SK-N-SH treated with all-trans-retinoic acid at 6 μM for 48 hours (cell line): Measurements from ENCODE around the gene ADH7.

Source experiments
- ATAC-seq: fragments of 200-7000 bp; cut with Tn5 transposase; 3 replicates; pipeline ENCODE4 v1.9.1; 2020; ENCODE audit warnings: mild to moderate bottlenecking, moderate library complexity
- ARNTL ChIP-seq: fragments of 450-650 bp; formaldehyde crosslinking; IDR thresholded peaks from 2 replicates; pipeline ENCODE4 v1.5.0; 2020; ENCODE audit warnings: low read depth, mild to moderate bottlenecking, moderate library complexity, borderline replicate concordance
- CSDC2 ChIP-seq: fragments of 250-450 bp; sonication (Bioruptor Pico); IDR thresholded peaks from 2 replicates; pipeline ENCODE4 v1.5.0; 2020; ENCODE audit warnings: mild to moderate bottlenecking, moderate library complexity
- GLIS3 ChIP-seq: fragments of 250-450 bp; sonication (Bioruptor Pico); IDR thresholded peaks from 2 replicates; pipeline ENCODE4 v1.5.0; 2020; ENCODE audit warnings: mild to moderate bottlenecking, moderate library complexity
- ISL1 ChIP-seq: fragments of 250-450 bp; sonication (Bioruptor Pico); IDR thresholded peaks from 2 replicates; pipeline ENCODE4 v2.1.2; 2022; ENCODE audit warnings: mild to moderate bottlenecking, moderate library complexity
- OSR1 ChIP-seq: fragments of 250-450 bp; sonication (Bioruptor Pico); IDR thresholded peaks from 2 replicates; pipeline ENCODE4 v1.8.0; 2022; ENCODE audit warnings: moderate library complexity, mild to moderate bottlenecking, inconsistent platforms
- PPARA ChIP-seq: fragments of 250-450 bp; sonication (Bioruptor Pico); IDR thresholded peaks from 2 replicates; pipeline ENCODE4 v1.5.0; 2020; ENCODE audit warnings: mild to moderate bottlenecking, borderline replicate concordance
- TCF4 ChIP-seq: fragments of 250-450 bp; sonication (Bioruptor Pico); IDR thresholded peaks from 2 replicates; pipeline ENCODE4 v1.8.0; 2021; ENCODE audit warnings: mild to moderate bottlenecking, moderate library complexity, borderline replicate concordance
- TOX ChIP-seq: fragments of 250-450 bp; sonication (Bioruptor Pico); IDR thresholded peaks from 2 replicates; pipeline ENCODE4 v1.8.0; 2021; ENCODE audit warnings: mild to moderate bottlenecking, moderate library complexity, borderline replicate concordance
- ZC3H10 ChIP-seq: fragments of 250-450 bp; sonication (Bioruptor Pico); IDR thresholded peaks from 2 replicates; pipeline ENCODE4 v1.5.1; 2021; ENCODE audit warnings: mild to moderate bottlenecking, moderate library complexity
- ZFP3 ChIP-seq: fragments of 250-450 bp; sonication (Bioruptor Pico); IDR thresholded peaks from 2 replicates; pipeline ENCODE4 v1.5.0; 2020; ENCODE audit warnings: mild to moderate bottlenecking, moderate library complexity
- ZNF565 ChIP-seq: fragments of 450-650 bp; formaldehyde crosslinking; conservative IDR thresholded peaks from 2 replicates; pipeline ENCODE4 v1.5.0; 2020; ENCODE audit warnings: low read depth, mild to moderate bottlenecking, moderate library complexity
- ZNF70 ChIP-seq: fragments of 450-650 bp; formaldehyde crosslinking; IDR thresholded peaks from 2 replicates; pipeline ENCODE4 v1.5.0; 2020; ENCODE audit warnings: mild to moderate bottlenecking, moderate library complexity
- ZNF8 ChIP-seq: fragments of 450-650 bp; formaldehyde crosslinking; IDR thresholded peaks from 2 replicates; pipeline ENCODE4 v1.5.0; 2020; ENCODE audit warnings: mild to moderate bottlenecking, moderate library complexity
- TF ChIP-seq, protein P1 (sequence below): fragments of 250-450 bp; sonication (Bioruptor Pico); IDR thresholded peaks from 2 replicates; pipeline ENCODE4 v1.8.0; 2020; ENCODE audit warnings: mild to moderate bottlenecking, moderate library complexity, borderline replicate concordance
- TF ChIP-seq, protein P2 (sequence below): fragments of 250-450 bp; sonication (Bioruptor Pico); IDR thresholded peaks from 2 replicates; pipeline ENCODE4 v1.5.1; 2021; ENCODE audit warnings: mild to moderate bottlenecking, moderate library complexity
- TF ChIP-seq, protein P3 (sequence below): fragments of 250-450 bp; sonication (Bioruptor Pico); IDR thresholded peaks from 2 replicates; pipeline ENCODE4 v1.5.1; 2020; ENCODE audit warnings: low read depth, mild to moderate bottlenecking, moderate library complexity
- TF ChIP-seq, protein P4 (sequence below): fragments of 250-450 bp; sonication (Bioruptor Pico); IDR thresholded peaks from 2 replicates; pipeline ENCODE4 v1.5.0; 2020; ENCODE audit warnings: mild to moderate bottlenecking, moderate library complexity
- TF ChIP-seq, protein P5 (sequence below): fragments of 250-450 bp; sonication (Bioruptor Pico); IDR thresholded peaks from 2 replicates; pipeline ENCODE4 v1.8.0; 2021; ENCODE audit warnings: low read depth, mild to moderate bottlenecking, moderate library complexity, borderline replicate concordance

Gene ADH7

DNA sequence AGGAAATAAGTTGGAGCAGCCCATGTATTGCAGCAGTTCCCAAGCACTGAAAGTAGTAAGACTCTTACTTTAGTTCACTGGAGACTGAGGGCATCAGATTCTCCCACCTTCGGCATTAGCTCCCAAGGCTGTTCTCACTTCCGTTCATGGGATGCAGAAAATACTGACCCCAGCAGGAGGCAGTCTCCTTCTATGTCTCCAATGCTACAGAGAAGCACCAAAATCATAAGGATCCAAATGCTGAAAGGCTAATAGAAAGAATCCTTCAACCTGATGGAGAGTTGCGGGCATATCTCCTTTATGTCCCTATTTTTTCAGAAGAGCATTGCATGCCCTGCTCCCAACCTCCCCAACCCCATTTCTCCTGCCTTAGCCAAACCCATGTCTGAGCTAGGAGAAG is 32.4 kb downstream of the ADH7 start (continued):
- TF ChIP-seq, protein P1, sequence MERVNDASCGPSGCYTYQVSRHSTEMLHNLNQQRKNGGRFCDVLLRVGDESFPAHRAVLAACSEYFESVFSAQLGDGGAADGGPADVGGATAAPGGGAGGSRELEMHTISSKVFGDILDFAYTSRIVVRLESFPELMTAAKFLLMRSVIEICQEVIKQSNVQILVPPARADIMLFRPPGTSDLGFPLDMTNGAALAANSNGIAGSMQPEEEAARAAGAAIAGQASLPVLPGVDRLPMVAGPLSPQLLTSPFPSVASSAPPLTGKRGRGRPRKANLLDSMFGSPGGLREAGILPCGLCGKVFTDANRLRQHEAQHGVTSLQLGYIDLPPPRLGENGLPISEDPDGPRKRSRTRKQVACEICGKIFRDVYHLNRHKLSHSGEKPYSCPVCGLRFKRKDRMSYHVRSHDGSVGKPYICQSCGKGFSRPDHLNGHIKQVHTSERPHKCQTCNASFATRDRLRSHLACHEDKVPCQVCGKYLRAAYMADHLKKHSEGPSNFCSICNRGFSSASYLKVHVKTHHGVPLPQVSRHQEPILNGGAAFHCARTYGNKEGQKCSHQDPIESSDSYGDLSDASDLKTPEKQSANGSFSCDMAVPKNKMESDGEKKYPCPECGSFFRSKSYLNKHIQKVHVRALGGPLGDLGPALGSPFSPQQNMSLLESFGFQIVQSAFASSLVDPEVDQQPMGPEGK (CRISPR knock-in tag): no peak

DNA sequence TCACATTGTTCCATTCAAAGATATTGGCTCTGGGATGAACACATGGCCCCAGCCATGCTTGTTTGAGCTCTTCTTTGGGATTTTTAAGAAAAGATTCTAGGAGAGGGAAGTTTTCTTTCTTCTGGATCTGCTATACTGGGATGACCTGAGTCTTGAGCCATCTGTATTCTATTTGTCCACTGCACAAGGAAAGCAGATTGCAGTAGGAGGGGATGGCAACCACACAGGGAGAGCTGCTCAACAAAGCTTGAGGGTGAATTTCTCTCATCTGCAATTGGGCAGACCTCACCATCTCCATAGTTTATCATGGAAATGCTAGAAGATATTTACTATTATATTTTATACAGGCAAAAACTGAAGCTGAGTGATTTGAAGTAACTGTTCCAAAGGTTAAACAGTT is 34.3 kb downstream of the ADH7 start:
- ATAC-seq: no peak
- TF ChIP-seq, protein P2, sequence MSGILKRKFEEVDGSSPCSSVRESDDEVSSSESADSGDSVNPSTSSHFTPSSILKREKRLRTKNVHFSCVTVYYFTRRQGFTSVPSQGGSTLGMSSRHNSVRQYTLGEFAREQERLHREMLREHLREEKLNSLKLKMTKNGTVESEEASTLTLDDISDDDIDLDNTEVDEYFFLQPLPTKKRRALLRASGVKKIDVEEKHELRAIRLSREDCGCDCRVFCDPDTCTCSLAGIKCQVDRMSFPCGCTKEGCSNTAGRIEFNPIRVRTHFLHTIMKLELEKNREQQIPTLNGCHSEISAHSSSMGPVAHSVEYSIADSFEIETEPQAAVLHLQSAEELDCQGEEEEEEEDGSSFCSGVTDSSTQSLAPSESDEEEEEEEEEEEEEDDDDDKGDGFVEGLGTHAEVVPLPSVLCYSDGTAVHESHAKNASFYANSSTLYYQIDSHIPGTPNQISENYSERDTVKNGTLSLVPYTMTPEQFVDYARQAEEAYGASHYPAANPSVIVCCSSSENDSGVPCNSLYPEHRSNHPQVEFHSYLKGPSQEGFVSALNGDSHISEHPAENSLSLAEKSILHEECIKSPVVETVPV (CRISPR knock-in tag): no peak
- TF ChIP-seq, protein P3, sequence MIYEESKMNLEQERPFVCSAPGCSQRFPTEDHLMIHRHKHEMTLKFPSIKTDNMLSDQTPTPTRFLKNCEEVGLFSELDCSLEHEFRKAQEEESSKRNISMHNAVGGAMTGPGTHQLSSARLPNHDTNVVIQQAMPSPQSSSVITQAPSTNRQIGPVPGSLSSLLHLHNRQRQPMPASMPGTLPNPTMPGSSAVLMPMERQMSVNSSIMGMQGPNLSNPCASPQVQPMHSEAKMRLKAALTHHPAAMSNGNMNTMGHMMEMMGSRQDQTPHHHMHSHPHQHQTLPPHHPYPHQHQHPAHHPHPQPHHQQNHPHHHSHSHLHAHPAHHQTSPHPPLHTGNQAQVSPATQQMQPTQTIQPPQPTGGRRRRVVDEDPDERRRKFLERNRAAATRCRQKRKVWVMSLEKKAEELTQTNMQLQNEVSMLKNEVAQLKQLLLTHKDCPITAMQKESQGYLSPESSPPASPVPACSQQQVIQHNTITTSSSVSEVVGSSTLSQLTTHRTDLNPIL (CRISPR knock-in tag): no peak
- TF ChIP-seq TCF4 (CRISPR knock-in tag) (no peak), OSR1 (no peak), ZNF565 (no peak), PPARA (CRISPR knock-in tag) (no peak), ISL1 (CRISPR knock-in tag) (no peak), ZFP3 (no peak), ZC3H10 (CRISPR knock-in tag) (no peak), ZNF8 (CRISPR knock-in tag) (no peak), TOX (no peak), ZNF70 (CRISPR knock-in tag) (no peak), CSDC2 (CRISPR knock-in tag) (no peak), GLIS3 (CRISPR knock-in tag) (no peak), ARNTL (CRISPR knock-in tag) (no peak)
- TF ChIP-seq, protein P1 (CRISPR knock-in tag): no peak
- TF ChIP-seq, protein P4, sequence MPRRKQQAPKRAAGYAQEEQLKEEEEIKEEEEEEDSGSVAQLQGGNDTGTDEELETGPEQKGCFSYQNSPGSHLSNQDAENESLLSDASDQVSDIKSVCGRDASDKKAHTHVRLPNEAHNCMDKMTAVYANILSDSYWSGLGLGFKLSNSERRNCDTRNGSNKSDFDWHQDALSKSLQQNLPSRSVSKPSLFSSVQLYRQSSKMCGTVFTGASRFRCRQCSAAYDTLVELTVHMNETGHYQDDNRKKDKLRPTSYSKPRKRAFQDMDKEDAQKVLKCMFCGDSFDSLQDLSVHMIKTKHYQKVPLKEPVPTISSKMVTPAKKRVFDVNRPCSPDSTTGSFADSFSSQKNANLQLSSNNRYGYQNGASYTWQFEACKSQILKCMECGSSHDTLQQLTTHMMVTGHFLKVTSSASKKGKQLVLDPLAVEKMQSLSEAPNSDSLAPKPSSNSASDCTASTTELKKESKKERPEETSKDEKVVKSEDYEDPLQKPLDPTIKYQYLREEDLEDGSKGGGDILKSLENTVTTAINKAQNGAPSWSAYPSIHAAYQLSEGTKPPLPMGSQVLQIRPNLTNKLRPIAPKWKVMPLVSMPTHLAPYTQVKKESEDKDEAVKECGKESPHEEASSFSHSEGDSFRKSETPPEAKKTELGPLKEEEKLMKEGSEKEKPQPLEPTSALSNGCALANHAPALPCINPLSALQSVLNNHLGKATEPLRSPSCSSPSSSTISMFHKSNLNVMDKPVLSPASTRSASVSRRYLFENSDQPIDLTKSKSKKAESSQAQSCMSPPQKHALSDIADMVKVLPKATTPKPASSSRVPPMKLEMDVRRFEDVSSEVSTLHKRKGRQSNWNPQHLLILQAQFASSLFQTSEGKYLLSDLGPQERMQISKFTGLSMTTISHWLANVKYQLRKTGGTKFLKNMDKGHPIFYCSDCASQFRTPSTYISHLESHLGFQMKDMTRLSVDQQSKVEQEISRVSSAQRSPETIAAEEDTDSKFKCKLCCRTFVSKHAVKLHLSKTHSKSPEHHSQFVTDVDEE (CRISPR knock-in tag): no peak
- TF ChIP-seq, protein P5, sequence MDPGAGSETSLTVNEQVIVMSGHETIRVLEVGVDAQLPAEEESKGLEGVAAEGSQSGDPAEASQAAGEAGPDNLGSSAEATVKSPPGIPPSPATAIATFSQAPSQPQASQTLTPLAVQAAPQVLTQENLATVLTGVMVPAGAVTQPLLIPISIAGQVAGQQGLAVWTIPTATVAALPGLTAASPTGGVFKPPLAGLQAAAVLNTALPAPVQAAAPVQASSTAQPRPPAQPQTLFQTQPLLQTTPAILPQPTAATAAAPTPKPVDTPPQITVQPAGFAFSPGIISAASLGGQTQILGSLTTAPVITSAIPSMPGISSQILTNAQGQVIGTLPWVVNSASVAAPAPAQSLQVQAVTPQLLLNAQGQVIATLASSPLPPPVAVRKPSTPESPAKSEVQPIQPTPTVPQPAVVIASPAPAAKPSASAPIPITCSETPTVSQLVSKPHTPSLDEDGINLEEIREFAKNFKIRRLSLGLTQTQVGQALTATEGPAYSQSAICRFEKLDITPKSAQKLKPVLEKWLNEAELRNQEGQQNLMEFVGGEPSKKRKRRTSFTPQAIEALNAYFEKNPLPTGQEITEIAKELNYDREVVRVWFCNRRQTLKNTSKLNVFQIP: no peak

DNA sequence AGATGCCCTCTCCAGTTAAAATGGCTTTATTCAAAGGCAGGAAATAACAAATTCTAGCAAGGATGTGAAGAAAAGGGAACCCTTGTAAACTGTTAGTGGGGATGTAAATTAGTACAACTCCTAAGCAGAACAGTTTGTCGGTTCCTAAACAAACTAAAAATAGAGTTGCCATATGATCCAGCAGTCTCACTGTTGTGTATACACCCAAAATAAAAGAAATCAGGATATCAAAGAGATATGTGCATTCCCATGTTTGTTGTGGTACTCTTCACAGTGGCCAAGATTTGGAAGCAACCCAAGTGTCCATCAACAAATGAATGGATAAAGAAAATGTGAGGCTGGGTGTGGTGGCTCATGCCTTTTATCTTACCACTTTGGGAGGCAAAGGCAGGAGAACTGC is 36.1 kb downstream of the ADH7 start:
- TF ChIP-seq, protein P3 (CRISPR knock-in tag): no peak
- TF ChIP-seq ZNF8 (CRISPR knock-in tag) (no peak), PPARA (CRISPR knock-in tag) (no peak)
- no peak for ATAC-seq
